ENCODE data around the gene SRGAP1.

DNA sequence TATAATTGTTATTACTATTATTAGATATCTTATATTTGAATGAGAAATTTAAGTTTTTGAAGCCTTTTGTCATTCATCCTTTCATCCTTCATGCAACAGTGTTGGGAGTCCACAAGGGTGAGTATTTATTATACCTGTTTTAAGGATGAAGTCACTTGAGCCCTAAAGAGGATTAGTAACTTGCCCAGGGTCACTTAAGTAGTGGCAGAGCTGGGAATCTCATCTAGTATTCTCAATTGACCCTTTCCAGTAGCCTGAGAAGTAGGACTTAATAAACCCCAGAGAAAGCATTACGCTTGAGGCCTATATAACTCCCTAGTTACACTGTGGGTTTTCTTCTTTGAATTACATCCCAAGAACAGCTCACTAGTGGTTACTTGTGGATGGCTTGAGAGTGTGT is 119.8 kb downstream of the SRGAP1 start:
- TF ChIP-seq POLR2AphosphoS5 (IDR thresholded peaks at IDR 0.05; ENCODE audit: low read depth, low read length), result no peak
- TF ChIP-seq POLR2A (IDR thresholded peaks at IDR 0.05; ENCODE audit: low read depth, low read length), result no peak
